ENCODE measurements around the gene POLD1. TPM values are rescaled to one million over a fixed set of nuclear protein-coding genes. Genes with fewer than 3 reads are reported as not detected.

Gene POLD1
- total and polyA plus RNA-seq, 7 donors: 4.5 to 9.7 (median 6.9) TPM

DNA sequence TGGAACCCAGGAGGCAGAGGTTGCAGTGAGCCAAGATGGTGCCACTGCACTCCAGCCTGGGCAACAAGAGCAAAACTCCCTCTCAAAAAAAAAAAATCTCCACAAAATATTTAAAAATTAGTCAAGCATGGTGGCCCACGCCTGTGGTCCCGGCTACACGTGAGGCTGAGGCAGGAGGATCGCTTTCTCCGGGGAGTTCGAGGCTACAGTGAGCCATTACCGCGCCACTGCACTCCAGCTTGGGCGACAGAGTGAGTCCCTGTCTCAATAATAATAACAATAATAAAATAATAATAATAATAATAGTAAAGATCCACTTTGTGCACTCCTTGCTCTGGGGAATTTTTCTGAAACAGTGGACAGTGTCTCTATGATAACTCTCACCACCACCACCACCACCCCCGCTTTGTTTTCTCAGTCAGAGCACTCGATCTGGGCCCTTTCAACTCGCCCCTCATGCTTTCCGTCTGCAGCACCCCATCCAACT, 27.4 kb upstream of the POLD1 start:
- intact Hi-C loops (cut with DNase I): loop anchor here in 1 of 2 donors (1.0 to 5.0 kb wide), 4 partner anchors 56 to 566 kb away; no protein-coding TSS in a partner anchor
- H3K4me3 ChIP-seq: peak overlapping the region; percentile 65
- WGBS, 3 donors: 32 to 38% (median 33%) methylated on average over 13 of the region's 13 CpGs

GRCh38 chr19:50357178-50358100, 26.7 kb upstream of the POLD1 start:
- DNase-seq (peak; percentile 73 to 84), ATAC-seq (peak; percentile 74 to 89 (median 86))
- WGBS, 3 donors: 3 to 13% (median 8%) methylated on average over 53 to 54 of the region's 54 CpGs
- Histone ChIP-seq H3K9me3 (no peaks in the 10 kb centered on the region), H3K36me3 (ENCODE audit: insufficient read depth in 1 of 2, low read depth in 1 of 2) (no peaks in the 10 kb centered on the region), H3K27me3 (ENCODE audit: insufficient read depth in 3 of 3, low read length in 2 of 3) (no peaks in the 10 kb centered on the region), H3K4me1 (peaks cover 7% of the 10 kb centered on the region), H3K4me3 (peak overlapping the region; percentile 65), H3K27ac (peak overlapping the region; percentile 67)
- TF ChIP-seq CTCF (IDR thresholded peaks at IDR 0.05): peak; percentile 84
- intact Hi-C loops (cut with DNase I): loop anchor here in 1 of 2 donors (1.0 to 5.0 kb wide), 4 partner anchors 55 to 565 kb away; no protein-coding TSS in a partner anchor

More for the DNA sequence above, 27.4 kb upstream of the POLD1 start:
- H3K27me3 ChIP-seq (ENCODE audit: insufficient read depth in 3 of 3, low read length in 2 of 3): no peaks in the 10 kb centered on the region
- peaks cover 7% of the 10 kb centered on the region for H3K4me1 ChIP-seq
- H3K9me3 ChIP-seq: no peaks in the 10 kb centered on the region
- no peak for TF ChIP-seq CTCF (IDR thresholded peaks at IDR 0.05)
- no peak overlapping the region for H3K27ac ChIP-seq
- no peak for DNase-seq
- H3K36me3 ChIP-seq (ENCODE audit: insufficient read depth in 1 of 2, low read depth in 1 of 2): no peaks in the 10 kb centered on the region
- ATAC-seq: no peak

DNA sequence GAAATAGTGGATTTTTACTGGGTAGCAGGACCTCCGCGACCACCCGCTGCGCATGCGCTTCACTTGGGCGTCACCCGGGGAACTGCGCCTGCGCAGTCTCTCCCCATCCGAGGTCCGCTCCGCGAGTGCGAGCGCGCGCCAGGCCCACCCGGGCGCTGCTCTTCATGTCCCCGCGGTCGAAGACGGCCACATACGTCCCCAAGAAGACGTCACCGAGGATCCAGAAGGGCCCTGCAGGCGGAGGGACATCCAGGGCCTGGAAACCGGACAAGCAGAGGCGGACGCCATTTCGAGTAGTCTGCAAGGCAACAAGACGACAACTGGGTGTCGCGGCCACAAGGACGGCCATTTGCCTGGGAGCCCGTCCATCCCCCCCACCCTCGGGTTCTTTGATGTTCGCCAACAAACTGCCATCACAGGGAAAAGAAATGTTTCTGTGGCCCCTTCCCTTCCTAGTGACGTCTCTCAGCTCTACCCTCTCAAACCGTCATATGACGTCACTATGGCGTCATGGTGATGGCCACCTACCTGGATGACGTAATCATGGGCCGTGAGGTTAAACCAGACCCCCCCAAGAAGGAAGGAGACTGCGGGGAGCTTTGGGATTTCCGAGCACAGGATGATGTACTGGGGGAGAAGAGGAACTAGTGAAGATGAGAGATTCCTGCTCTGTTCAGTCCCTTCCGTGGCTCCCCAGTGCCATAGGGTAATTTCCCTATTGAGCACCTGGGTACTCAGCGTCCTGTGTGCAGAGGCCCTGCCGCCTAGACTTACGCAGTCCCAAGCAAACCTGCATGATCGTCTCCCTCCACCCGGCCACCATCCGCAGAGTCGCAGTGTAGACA, 25.4 kb upstream of the POLD1 start:
- H3K27me3 ChIP-seq (ENCODE audit: insufficient read depth in 3 of 3, low read length in 2 of 3): no peaks in the 10 kb centered on the region
- peak overlapping the region; percentile 65 for H3K4me3 ChIP-seq
- TF ChIP-seq CTCF (IDR thresholded peaks at IDR 0.05): no peak
- WGBS, 3 donors: 25 to 40% (median 35%) methylated on average over 54 of the region's 54 CpGs
- no peaks in the 10 kb centered on the region for H3K36me3 ChIP-seq (ENCODE audit: insufficient read depth in 1 of 2, low read depth in 1 of 2)
- DNase-seq: peak; percentile 73 to 83
- peaks cover 7% of the 10 kb centered on the region for H3K4me1 ChIP-seq
- no peaks in the 10 kb centered on the region for H3K9me3 ChIP-seq
- peak; percentile 54 to 80 (median 69) for ATAC-seq
- H3K27ac ChIP-seq: peak overlapping the region; percentile 67
- intact Hi-C loops (cut with DNase I): loop anchor here in 1 of 2 donors (5.0 kb wide), 3 partner anchors 54 to 564 kb away; no protein-coding TSS in a partner anchor

GRCh38 chr19:50359328-50359818, 24.8 kb upstream of the POLD1 start:
- H3K4me3 ChIP-seq: no peak overlapping the region

More at GRCh38 chr19:50359328-50359818, 24.8 kb upstream of the POLD1 start:
- no peaks in the 10 kb centered on the region for H3K9me3 ChIP-seq
- ATAC-seq: no peak
- peaks cover 7% of the 10 kb centered on the region for H3K4me1 ChIP-seq
- intact Hi-C loops (cut with DNase I): loop anchor here in 1 of 2 donors (5.0 kb wide), 3 partner anchors 53 to 563 kb away; no protein-coding TSS in a partner anchor
- no peak overlapping the region for H3K27ac ChIP-seq
- DNase-seq: no peak
- H3K27me3 ChIP-seq (ENCODE audit: insufficient read depth in 3 of 3, low read length in 2 of 3): no peaks in the 10 kb centered on the region
- WGBS, 3 donors: 91 to 96% (median 93%) methylated on average over 11 of the region's 11 CpGs
- no peak for TF ChIP-seq CTCF (IDR thresholded peaks at IDR 0.05)
- no peaks in the 10 kb centered on the region for H3K36me3 ChIP-seq (ENCODE audit: insufficient read depth in 1 of 2, low read depth in 1 of 2)

Measured in psoas muscle (tissue), 8 donors.